ENCODE measurements around the gene PPP1R2C.

Gene PPP1R2C

GRCh38 chrX:42748067-42748850 is 29.7 kb downstream of the PPP1R2C start:
- DNase-seq, result peak; percentile 62

- DNase-seq, result peak; percentile 61
Measured at GRCh38 chrX:42746606-42747005, 31.4 kb downstream of the PPP1R2C start.

- no peak for DNase-seq
Measured at GRCh38 chrX:42740456-42740855, 37.5 kb downstream of the PPP1R2C start.

- DNase-seq, result no peak
Measured at GRCh38 chrX:42739741-42740140, 38.2 kb downstream of the PPP1R2C start.

GRCh38 chrX:42739258-42739657 is 38.7 kb downstream of the PPP1R2C start:
- peak; percentile 14 for DNase-seq

- no peak for DNase-seq
Measured at GRCh38 chrX:42738552-42738951, 39.4 kb downstream of the PPP1R2C start.

GRCh38 chrX:42735250-42735649 is 42.7 kb downstream of the PPP1R2C start:
- DNase-seq, result no peak

GRCh38 chrX:42732506-42732905 is 45.5 kb downstream of the PPP1R2C start:
- peak; percentile 17 for DNase-seq
